Astrocyte (in vitro differentiated cells and primary cell): ENCODE results near the gene CALCOCO1.

ENCODE experiments used
- EZH2 ChIP-seq: IDR thresholded peaks from 2 replicates; pipeline ENCODE4 v1.6.1; 2012; ENCODE audit warnings: mild to moderate bottlenecking, low read length, inconsistent platforms; ENCODE audit not compliant: insufficient read depth
- TF ChIP-seq, protein P1 (sequence below): IDR thresholded peaks from 2 replicates; pipeline ENCODE4 v1.5.1; 2011; ENCODE audit warnings: low read depth, mild to moderate bottlenecking, inconsistent platforms, low read length, moderate library complexity; ENCODE audit not compliant: insufficient read depth

DNA sequence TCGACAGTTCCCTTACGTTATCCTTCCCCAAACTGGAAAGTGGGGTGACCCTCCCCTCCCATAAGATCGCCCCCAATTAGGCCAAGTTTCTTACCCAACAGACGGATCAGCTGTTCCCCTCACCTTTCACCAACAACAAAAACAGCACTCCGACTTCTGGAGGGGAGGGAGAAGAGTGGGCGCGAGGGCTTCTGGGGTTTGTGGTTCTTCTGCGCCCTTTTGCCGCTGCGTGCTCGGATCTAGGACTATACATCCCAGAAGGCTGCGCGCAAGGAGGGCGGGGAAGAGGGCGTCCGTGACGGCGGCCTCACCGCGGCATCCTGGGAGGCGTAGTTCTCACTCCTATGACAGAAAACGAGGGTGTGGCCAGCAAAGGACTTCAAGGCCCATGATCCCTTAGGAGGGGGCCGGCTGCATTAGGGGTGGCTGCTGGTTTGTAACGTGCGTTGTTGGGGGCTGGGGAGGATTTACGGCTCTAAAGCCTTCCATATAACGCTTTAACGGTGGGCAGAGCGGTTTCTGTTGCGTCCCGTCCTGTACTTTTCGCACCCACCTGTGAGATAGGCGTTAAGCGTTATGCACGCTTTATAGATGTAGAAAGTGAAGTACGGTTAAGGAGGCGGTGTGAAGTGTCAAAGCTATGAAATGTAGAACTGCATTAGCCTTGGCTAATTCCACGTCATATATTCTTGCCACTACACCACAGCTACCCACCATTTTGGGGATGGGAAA is at the start of gene CALCOCO1:
- TF ChIP-seq, protein P1, sequence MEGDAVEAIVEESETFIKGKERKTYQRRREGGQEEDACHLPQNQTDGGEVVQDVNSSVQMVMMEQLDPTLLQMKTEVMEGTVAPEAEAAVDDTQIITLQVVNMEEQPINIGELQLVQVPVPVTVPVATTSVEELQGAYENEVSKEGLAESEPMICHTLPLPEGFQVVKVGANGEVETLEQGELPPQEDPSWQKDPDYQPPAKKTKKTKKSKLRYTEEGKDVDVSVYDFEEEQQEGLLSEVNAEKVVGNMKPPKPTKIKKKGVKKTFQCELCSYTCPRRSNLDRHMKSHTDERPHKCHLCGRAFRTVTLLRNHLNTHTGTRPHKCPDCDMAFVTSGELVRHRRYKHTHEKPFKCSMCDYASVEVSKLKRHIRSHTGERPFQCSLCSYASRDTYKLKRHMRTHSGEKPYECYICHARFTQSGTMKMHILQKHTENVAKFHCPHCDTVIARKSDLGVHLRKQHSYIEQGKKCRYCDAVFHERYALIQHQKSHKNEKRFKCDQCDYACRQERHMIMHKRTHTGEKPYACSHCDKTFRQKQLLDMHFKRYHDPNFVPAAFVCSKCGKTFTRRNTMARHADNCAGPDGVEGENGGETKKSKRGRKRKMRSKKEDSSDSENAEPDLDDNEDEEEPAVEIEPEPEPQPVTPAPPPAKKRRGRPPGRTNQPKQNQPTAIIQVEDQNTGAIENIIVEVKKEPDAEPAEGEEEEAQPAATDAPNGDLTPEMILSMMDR, result no peak
- no peak for TF ChIP-seq EZH2
